Gastroesophageal sphincter (tissue), 4 donors: Measurements from ENCODE around the gene C5orf22. TPM values are rescaled to one million over a fixed set of nuclear protein-coding genes. Genes with fewer than 3 reads are reported as not detected.

Experiments used
- ATAC-seq: fragments of 150-250 bp; one replicate; pipeline ENCODE4 v1.9.1; 2016; ENCODE audit warnings: mild to moderate bottlenecking, moderate library complexity
- H3K27ac ChIP-seq, 4 donors: fragments of 200-600 bp; sonication (generic) in 3 of 4; 1 replicate in 3 of 4; 2 replicates in 1 of 4; pipeline ENCODE4 v1.5.1; 2016 to 2019
- H3K27me3 ChIP-seq: fragments of 200-600 bp; sonication (generic); one replicate; pipeline ENCODE4 v1.5.1; 2019
- H3K36me3 ChIP-seq, 2 donors: fragments of 200-600 bp; sonication (generic); one replicate each; pipeline ENCODE4 v1.5.1; 2019; ENCODE audit warnings: control low read depth in 1 of 2
- H3K4me1 ChIP-seq, 3 donors: fragments of 200-600 bp; sonication (generic); 1 replicate in 2 of 3; 2 replicates in 1 of 3; pipeline ENCODE4 v1.5.1; 2016 to 2019; ENCODE audit warnings: control low read depth in 2 of 3
- H3K4me3 ChIP-seq, 2 donors: fragments of 200-600 bp; sonication (generic); one replicate each; pipeline ENCODE4 v1.5.1; 2019; ENCODE audit warnings: mild to moderate bottlenecking in 1 of 2, moderate library complexity in 1 of 2
- H3K9me3 ChIP-seq, 3 donors: fragments of 200-600 bp; sonication (generic); one replicate each; pipeline ENCODE4 v1.5.1; 2017 to 2019; ENCODE audit warnings: control low read depth in 2 of 3
- CTCF ChIP-seq, 4 experiments: fragments of 200-600 bp in 2 of 4; fragments of 450-650 bp in 2 of 4; sonication (generic) in 1 of 4; IDR thresholded peaks; one replicate each; pipeline ENCODE4 v1.5.1; 2017 to 2019; ENCODE audit warnings: antibody characterized with exemption in 4 of 4, mild to moderate bottlenecking in 2 of 4, moderate library complexity in 2 of 4
- EP300 ChIP-seq: sonication (generic); formaldehyde crosslinking; IDR thresholded peaks from one replicate; pipeline ENCODE4 v1.6.1; 2017; ENCODE audit warnings: antibody characterized with exemption, mild to moderate bottlenecking
- POLR2A ChIP-seq, 2 donors: fragments of 450-650 bp; IDR thresholded peaks; one replicate each; pipeline ENCODE4 v1.6.1; 2017; ENCODE audit warnings: antibody characterized with exemption in 2 of 2, mild to moderate bottlenecking in 2 of 2, moderate library complexity in 1 of 2
- POLR2AphosphoS5 ChIP-seq: sonication (generic); formaldehyde crosslinking; IDR thresholded peaks from one replicate; pipeline ENCODE4 v1.6.1; 2017; ENCODE audit warnings: antibody characterized with exemption
- WGBS, 2 donors: methylation state at CpG; one replicate each; pipeline ENCODE4 v1.1.5; 2018; ENCODE audit warnings: low coverage in 1 of 2; 5-methylcytosine and 5-hydroxymethylcytosine counted together
- total RNA-seq, 4 donors: library from RNA; depleted of rRNA; stranded (reverse); fragments of >200 nt; gene quantifications; one replicate each; pipeline ENCODE4 v1.1.0, GENCODE V29; 2016

The C5orf22 gene
- total RNA-seq, 4 donors from 2014 or later, result 16.8 to 19.9 (median 17.9) TPM

- WGBS, 2 donors, result 92% methylated on average over 2 to 4 of the region's 4 CpGs
- Histone ChIP-seq H3K27me3 (no peaks in the 10 kb centered on the region), H3K36me3 (peaks cover 0 to 96% of the 10 kb centered on the region in 2 donors), H3K9me3 (no peaks in the 10 kb centered on the region), H3K4me3 (no peak overlapping the region), H3K4me1 (peaks cover 0 to 21% (median 6%) of the 10 kb centered on the region in 3 donors), H3K27ac (no peak overlapping the region)
- TF ChIP-seq CTCF (IDR thresholded peaks at IDR 0.05), result no peak
- TF ChIP-seq POLR2AphosphoS5, result no peak
- TF ChIP-seq POLR2A (IDR thresholded peaks at IDR 0.05), result no peak
- no peak for TF ChIP-seq EP300
- ATAC-seq, result no peak
Measured at GRCh38 chr5:31495336-31495735, 36.8 kb upstream of the C5orf22 start.

GRCh38 chr5:31496301-31496700 is 35.8 kb upstream of the C5orf22 start:
- ATAC-seq, result no peak
- peaks cover 0 to 99% of the 10 kb centered on the region in 2 donors for H3K36me3 ChIP-seq
- WGBS, 2 donors, result no CpG with 5 or more reads among the region's 2 CpGs

GRCh38 chr5:31496891-31497290 is 35.2 kb upstream of the C5orf22 start:
- H3K9me3 ChIP-seq, result no peaks in the 10 kb centered on the region
- TF ChIP-seq POLR2A (IDR thresholded peaks at IDR 0.05) (no peak), EP300 (no peak), CTCF (IDR thresholded peaks at IDR 0.05) (no peak), POLR2AphosphoS5 (no peak)
- no peak for ATAC-seq
- peaks cover 0 to 99% of the 10 kb centered on the region in 2 donors for H3K36me3 ChIP-seq
- H3K4me1 ChIP-seq, result peaks cover 0 to 18% (median 6%) of the 10 kb centered on the region in 3 donors
- H3K4me3 ChIP-seq, result no peak overlapping the region
- 100% methylated on average over 2 of the region's 6 CpGs; no CpG with 5 or more reads in 1 of the 2 donors for WGBS, 2 donors
- H3K27me3 ChIP-seq, result no peaks in the 10 kb centered on the region
- H3K27ac ChIP-seq, result no peak overlapping the region

More at GRCh38 chr5:31496301-31496700, 35.8 kb upstream of the C5orf22 start:
- Histone ChIP-seq H3K4me1 (peaks cover 0 to 21% (median 6%) of the 10 kb centered on the region in 3 donors), H3K9me3 (no peaks in the 10 kb centered on the region), H3K27ac (no peak overlapping the region), H3K27me3 (no peaks in the 10 kb centered on the region), H3K4me3 (no peak overlapping the region)
- TF ChIP-seq CTCF (IDR thresholded peaks at IDR 0.05), result no peak
- TF ChIP-seq POLR2AphosphoS5, result no peak
- TF ChIP-seq POLR2A (IDR thresholded peaks at IDR 0.05), result no peak
- TF ChIP-seq EP300, result no peak

GRCh38 chr5:31500256-31500655 is 31.8 kb upstream of the C5orf22 start:
- TF ChIP-seq POLR2AphosphoS5 (no peak), EP300 (no peak), POLR2A (IDR thresholded peaks at IDR 0.05) (no peak), CTCF (IDR thresholded peaks at IDR 0.05) (no peak)
- H3K27me3 ChIP-seq, result no peaks in the 10 kb centered on the region
- no peak overlapping the region for H3K4me3 ChIP-seq
- no peak for ATAC-seq
- no peaks in the 10 kb centered on the region for H3K9me3 ChIP-seq
- H3K4me1 ChIP-seq, result no peaks in the 10 kb centered on the region
- H3K27ac ChIP-seq, result no peak overlapping the region
- peaks cover 3 to 100% of the 10 kb centered on the region in 2 donors for H3K36me3 ChIP-seq
- WGBS, 2 donors, result 93 to 96% methylated on average over 3 to 4 of the region's 4 CpGs

- no peak for TF ChIP-seq CTCF (IDR thresholded peaks at IDR 0.05)
- TF ChIP-seq EP300, result no peak
- no peak for TF ChIP-seq POLR2A (IDR thresholded peaks at IDR 0.05)
- TF ChIP-seq POLR2AphosphoS5, result no peak
- H3K4me3 ChIP-seq, result no peak overlapping the region
- H3K9me3 ChIP-seq, result no peaks in the 10 kb centered on the region
- 92 to 100% methylated on average over 2 to 3 of the region's 4 CpGs for WGBS, 2 donors
- peaks cover 3 to 100% of the 10 kb centered on the region in 2 donors for H3K36me3 ChIP-seq
- no peak for ATAC-seq
- no peak overlapping the region for H3K27ac ChIP-seq
- H3K4me1 ChIP-seq, result no peaks in the 10 kb centered on the region
- H3K27me3 ChIP-seq, result no peaks in the 10 kb centered on the region
Measured at GRCh38 chr5:31502506-31502905, 29.6 kb upstream of the C5orf22 start.
